ENCODE results near the gene HPSE2.

- TF ChIP-seq RFX5 (IDR thresholded peaks at IDR 0.05) (no peak), CTCF (IDR thresholded peaks at IDR 0.05) (no peak), NFE2L2 (conservative IDR thresholded peaks at IDR 0.05; ENCODE audit: low read length) (no peak), RNF2 (IDR thresholded peaks at IDR 0.05; ENCODE audit: borderline replicate concordance, low read depth) (no peak), KDM1A (IDR thresholded peaks at IDR 0.05; ENCODE audit: low read depth) (no peak), HOXA7 (CRISPR knock-in tag; IDR thresholded peaks at IDR 0.05) (no peak), ELK1 (IDR thresholded peaks at IDR 0.05; ENCODE audit: low read depth, low read length) (no peak), ZNF302 (CRISPR knock-in tag; IDR thresholded peaks at IDR 0.05) (no peak), RAD21 (conservative IDR thresholded peaks at IDR 0.05 in 1 of 2, IDR thresholded peaks at IDR 0.05 in 1 of 2) (no peak), BHLHE40 (IDR thresholded peaks at IDR 0.05; ENCODE audit: low read depth, low read length) (no peak), POLR2A (IDR thresholded peaks at IDR 0.05; ENCODE audit: low read length) (no peak), ZC3H11A (IDR thresholded peaks at IDR 0.05) (no peak), JUNB (IDR thresholded peaks at IDR 0.05) (no peak)
Observed at GRCh38 chr10:98610301-98610700, 625.4 kb downstream of the HPSE2 start.

Measured in A549 (cell line).